ENCODE measurements around the gene ADAMTS17.

ADAMTS17 gene

GRCh38 chr15:100224206-100225185 is 117.3 kb downstream of the ADAMTS17 start:
- no peak for DNase-seq (ENCODE audit: low read depth in 2 of 2)

- no peak for DNase-seq (ENCODE audit: low read depth in 2 of 2)
These were observed 119.4 kb downstream of the ADAMTS17 start for GRCh38 chr15:100222349-100222715.

GRCh38 chr15:100221471-100222348 is 120.1 kb downstream of the ADAMTS17 start:
- DNase-seq (ENCODE audit: low read depth in 2 of 2) = no peak

GRCh38 chr15:100220058-100220768 is 121.6 kb downstream of the ADAMTS17 start:
- no peak for DNase-seq (ENCODE audit: low read depth in 2 of 2)

GRCh38 chr15:100218434-100218833 is 123.3 kb downstream of the ADAMTS17 start:
- DNase-seq (ENCODE audit: low read depth in 2 of 2) = no peak

DNA sequence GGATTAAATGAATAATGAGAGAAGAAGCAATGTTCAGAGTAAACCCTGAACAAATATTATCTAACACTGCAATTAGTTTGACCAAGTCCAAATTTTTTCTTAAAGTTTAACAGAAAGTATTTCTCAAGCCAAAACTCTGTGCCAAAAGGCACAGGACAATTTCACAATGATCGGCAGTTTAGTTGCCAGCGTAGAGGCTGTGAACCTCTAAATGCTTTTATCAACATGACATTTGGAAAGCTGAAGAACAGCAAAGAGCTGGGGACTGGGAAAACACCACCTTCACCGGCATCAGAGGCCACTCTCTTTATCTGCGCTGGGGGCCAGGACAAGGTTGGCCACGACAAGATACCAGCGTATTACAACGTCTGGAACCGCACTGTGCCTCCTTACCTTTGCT is 125.6 kb downstream of the ADAMTS17 start:
- DNase-seq (ENCODE audit: low read depth in 2 of 2) = no peak

- no peak for DNase-seq (ENCODE audit: low read depth in 2 of 2)
These were observed 126.0 kb downstream of the ADAMTS17 start for GRCh38 chr15:100215843-100216169.

DNA sequence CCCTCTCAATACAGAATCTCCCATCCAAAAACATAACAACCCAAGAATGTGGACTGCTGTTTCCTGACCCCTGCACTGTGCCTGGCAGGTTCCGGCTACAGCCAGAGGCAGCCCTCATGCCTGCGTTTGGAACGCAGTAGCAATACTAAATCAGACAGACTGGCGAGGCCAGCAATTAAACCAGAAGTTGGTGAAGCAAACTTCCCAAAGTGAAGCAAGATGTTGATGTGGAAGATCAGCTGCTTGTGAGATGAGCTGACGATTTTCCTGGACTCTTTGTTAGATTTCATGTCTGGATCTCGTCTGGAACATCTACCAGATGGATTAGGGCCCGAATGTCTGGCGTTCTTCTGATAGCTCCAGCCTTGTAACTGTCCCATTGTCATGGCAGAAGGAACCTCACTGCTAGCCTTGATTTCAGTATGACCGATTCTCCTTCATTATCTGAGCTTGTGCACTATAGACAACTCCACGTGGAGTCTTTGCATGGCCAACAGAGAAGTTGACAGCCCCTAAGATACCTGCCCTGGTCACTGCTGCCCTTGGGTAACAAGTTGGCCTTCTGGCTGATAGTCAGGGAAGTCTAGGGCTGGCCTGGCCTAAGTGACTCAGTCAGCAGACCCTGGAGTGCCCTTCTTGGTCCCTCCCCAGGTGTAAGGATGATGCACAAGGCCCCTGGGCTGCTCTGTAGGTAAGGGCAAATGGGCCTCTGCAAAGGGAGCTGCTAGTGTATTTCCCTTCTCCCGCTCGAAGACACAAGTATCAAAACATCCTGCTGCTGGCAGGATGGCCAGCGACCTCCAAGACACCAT is 126.5 kb downstream of the ADAMTS17 start:
- no peak for DNase-seq (ENCODE audit: low read depth in 2 of 2)

DNA sequence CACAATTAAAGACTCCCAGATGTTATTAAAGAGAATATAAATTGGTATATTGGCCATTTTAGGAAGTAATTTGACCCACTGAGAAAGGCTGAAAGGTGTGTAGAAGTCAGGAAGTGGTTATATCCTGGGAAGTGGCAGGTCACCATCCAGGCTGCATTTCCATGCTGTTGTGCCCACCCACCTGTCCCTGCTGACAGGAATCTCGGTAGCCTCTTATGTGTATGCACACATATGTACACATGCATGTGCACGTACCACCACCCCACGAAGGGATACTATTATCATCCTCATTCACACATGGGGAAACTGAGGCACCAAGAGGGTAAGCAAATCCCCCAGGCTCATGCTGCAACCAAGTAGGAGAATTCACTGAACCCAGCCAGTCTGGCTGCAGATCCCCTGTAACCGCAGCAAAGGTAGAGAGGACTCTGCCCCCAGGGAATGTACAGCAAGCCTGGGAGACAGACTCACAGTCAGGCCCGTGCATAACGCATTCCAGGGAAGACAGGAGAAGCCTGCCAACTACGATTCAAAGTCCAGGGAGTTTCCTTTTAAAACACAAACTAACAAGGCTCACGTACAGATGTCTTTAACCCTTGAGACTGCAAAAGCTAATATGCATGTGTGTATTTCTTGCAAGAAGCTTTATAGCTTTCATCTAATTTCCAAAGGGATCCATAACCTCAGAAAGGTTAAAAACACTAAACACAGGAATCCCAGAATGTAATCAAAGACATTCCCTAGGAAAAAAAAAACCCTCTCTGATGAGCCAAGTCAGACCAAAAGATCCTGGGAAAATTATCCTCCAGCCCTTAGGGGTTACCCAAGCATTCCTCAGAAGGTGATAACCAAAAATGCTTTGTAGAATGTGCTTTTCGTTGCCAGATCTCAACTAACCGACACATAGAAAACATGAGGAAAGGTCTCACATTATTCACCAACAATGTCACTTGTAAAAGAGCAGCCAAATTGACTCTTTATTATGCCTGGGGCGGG is 129.6 kb downstream of the ADAMTS17 start:
- no peak for DNase-seq (ENCODE audit: low read depth in 2 of 2)

- DNase-seq (ENCODE audit: low read depth in 2 of 2) = no peak
These were observed 131.4 kb downstream of the ADAMTS17 start for GRCh38 chr15:100210338-100210737.

DNA sequence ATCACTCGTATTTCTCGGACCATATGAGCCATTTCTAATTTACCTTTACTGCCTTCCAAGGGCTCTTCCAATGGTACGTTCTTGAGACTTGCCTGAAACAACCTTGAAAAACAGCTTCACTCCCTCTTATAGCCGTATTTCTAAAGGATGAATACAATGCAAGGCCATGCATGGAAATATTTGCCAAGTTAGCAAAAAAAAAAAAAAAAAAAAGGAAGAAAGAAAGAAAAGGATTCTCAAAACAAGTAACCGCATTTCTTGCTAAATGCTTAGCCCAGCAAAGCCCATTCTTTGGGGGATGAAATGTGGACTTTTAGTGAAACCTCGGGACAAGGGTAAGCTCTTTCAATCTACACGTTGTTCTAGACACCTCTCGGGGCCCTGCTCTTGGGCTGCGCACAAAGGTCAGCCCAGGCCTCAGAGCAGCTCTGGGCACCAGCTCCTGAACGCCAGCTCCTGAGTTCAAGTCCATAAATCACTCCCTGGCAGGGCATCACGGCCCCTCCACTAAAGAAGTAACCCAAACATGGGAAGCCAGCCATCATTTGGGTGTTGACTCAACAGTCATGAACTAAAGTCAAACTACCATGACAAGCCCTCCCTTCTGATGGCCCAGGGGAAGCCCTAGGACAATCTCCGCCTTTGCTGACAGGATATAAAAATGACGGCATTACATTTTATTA is 132.7 kb downstream of the ADAMTS17 start:
- no peak for DNase-seq (ENCODE audit: low read depth in 2 of 2)

DNA sequence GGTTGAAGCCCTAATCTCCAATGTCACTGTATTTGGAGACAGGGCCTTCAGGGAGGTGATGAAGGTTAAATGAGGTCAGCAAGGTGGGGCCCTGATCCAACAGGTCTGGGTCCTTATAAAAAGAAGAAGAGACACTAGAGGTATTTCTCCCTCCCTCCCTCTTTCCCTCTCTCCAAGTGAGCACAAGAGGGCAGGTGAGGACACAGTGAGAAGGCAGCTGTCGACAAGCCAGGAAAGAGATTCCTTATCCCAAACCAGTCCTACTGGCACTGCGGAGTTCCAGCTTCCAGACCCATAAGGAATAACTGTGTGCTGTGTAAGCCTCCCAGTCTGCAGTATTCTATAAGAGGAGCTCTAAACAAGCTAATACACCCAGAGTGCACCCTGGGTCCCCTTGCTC is 134.7 kb downstream of the ADAMTS17 start:
- no peak for DNase-seq (ENCODE audit: low read depth in 2 of 2)

- no peak for DNase-seq (ENCODE audit: low read depth in 2 of 2)
These were observed 135.1 kb downstream of the ADAMTS17 start for GRCh38 chr15:100206643-100207042.

- DNase-seq (ENCODE audit: low read depth in 2 of 2) = no peak
These were observed 136.1 kb downstream of the ADAMTS17 start for GRCh38 chr15:100205549-100206295.

DNA sequence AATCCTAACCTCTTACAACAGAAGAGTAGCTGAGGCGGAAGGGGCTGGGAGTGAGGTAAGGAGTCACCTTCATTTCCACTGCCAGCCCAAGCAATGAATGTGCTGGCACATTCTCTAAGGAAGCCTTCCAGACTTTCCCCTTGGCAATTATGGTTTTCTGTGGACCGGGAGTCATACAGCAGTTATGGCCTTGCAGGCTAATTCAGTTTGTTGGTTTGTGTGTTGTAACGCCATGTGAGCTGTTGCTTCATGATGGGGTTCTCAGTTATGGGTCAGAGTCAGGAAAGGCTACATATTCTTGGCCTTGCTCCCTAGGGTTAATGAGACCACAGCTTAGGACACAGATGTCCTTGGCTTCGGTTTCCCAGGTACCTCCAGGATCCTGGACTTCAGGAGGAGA is 137.0 kb downstream of the ADAMTS17 start:
- no peak for DNase-seq (ENCODE audit: low read depth in 2 of 2)

- DNase-seq (ENCODE audit: low read depth in 2 of 2) = no peak
These were observed 137.6 kb downstream of the ADAMTS17 start for GRCh38 chr15:100204211-100204610.

GRCh38 chr15:100202309-100202960 is 139.3 kb downstream of the ADAMTS17 start:
- DNase-seq (ENCODE audit: low read depth in 2 of 2) = no peak
